GM23248 (cell line): ENCODE results near the gene PRKRIP1. TPM values are rescaled to one million over a fixed set of nuclear protein-coding genes. Genes with fewer than 3 reads are reported as not detected.
"Not testable (repeated sequence)": the region's sequence is repeated elsewhere in the genome, so short reads cannot be mapped to it uniquely, and the experiment has no call there.

Experiments
- DNase-seq: peaks from one replicate; pipeline ENCODE4 v3.0.0-alpha.2; 2015
- H2AFZ ChIP-seq: fragments of 200-600 bp; sonication (generic); 2 replicates; pipeline ENCODE4 v1.6.1; 2016; ENCODE audit warnings: antibody characterized with exemption
- H3F3A ChIP-seq: fragments of 200-600 bp; sonication (generic); 2 replicates; pipeline ENCODE4 v1.6.1; 2016; ENCODE audit warnings: mild to moderate bottlenecking, antibody characterized with exemption, mixed run types; ENCODE audit not compliant: insufficient read depth
- H3K27ac ChIP-seq: fragments of 200-600 bp; sonication (generic); 2 replicates; pipeline ENCODE4 v1.5.1; 2016; ENCODE audit warnings: mild to moderate bottlenecking
- H3K27me3 ChIP-seq: fragments of 200-600 bp; sonication (generic); replicated peaks from 2 replicates; pipeline ENCODE4 v1.6.1; 2016; ENCODE audit warnings: mild to moderate bottlenecking; ENCODE audit not compliant: insufficient read depth
- H3K36me3 ChIP-seq: fragments of 200-600 bp; sonication (generic); 2 replicates; pipeline ENCODE4 v1.6.1; 2016; ENCODE audit warnings: low read depth, mild to moderate bottlenecking
- H3K4me1 ChIP-seq: fragments of 200-600 bp; sonication (generic); 2 replicates; pipeline ENCODE4 v1.6.1; 2016; ENCODE audit warnings: mild to moderate bottlenecking; ENCODE audit not compliant: insufficient read depth
- H3K4me2 ChIP-seq: fragments of 200-600 bp; sonication (generic); one replicate; pipeline ENCODE4 v1.6.1; 2016; ENCODE audit warnings: mild to moderate bottlenecking; ENCODE audit not compliant: unreplicated experiment
- H3K4me3 ChIP-seq: fragments of 200-600 bp; sonication (generic); 2 replicates; pipeline ENCODE4 v1.5.1; 2016; ENCODE audit warnings: mild to moderate bottlenecking
- H3K79me2 ChIP-seq: fragments of 200-600 bp; sonication (generic); 2 replicates; pipeline ENCODE4 v1.6.1; 2016; ENCODE audit warnings: mild to moderate bottlenecking; ENCODE audit not compliant: insufficient read depth
- H3K9ac ChIP-seq: fragments of 200-600 bp; sonication (generic); 2 replicates; pipeline ENCODE4 v1.6.1; 2016; ENCODE audit warnings: mild to moderate bottlenecking
- H3K9me2 ChIP-seq: fragments of 200-600 bp; sonication (generic); 2 replicates; pipeline ENCODE4 v1.6.1; 2016; ENCODE audit warnings: mixed run types, mild to moderate bottlenecking, moderate library complexity; ENCODE audit not compliant: insufficient read depth
- H3K9me3 ChIP-seq: fragments of 200-600 bp; sonication (generic); one replicate; pipeline ENCODE4 v1.6.1; 2017; ENCODE audit warnings: low read depth
- H4K20me1 ChIP-seq: fragments of 200-600 bp; sonication (generic); 2 replicates; pipeline ENCODE4 v1.6.0; 2016; ENCODE audit not compliant: insufficient read depth
- EZH2 ChIP-seq: fragments of 200-600 bp; sonication (generic); IDR thresholded peaks from 2 replicates; pipeline ENCODE4 v1.6.1; 2018; ENCODE audit warnings: antibody characterized with exemption, mild to moderate bottlenecking; ENCODE audit not compliant: insufficient read depth, poor library complexity, severe bottlenecking
- EZH2phosphoT487 ChIP-seq: fragments of 200-600 bp; sonication (generic); IDR thresholded peaks from 2 replicates; pipeline ENCODE4 v1.6.1; 2018; ENCODE audit warnings: antibody characterized with exemption, moderate library complexity, mild to moderate bottlenecking, low read depth; ENCODE audit not compliant: insufficient read depth
- WGBS, 2 experiments: methylation state at CpG; one replicate each; pipeline ENCODE4 v1.1.6; 2015 to 2017; ENCODE audit warnings: low lambda C conversion rate in 2 of 2, low coverage in 1 of 2; ENCODE audit errors: missing lambda C conversion rate in 2 of 2; 5-methylcytosine and 5-hydroxymethylcytosine counted together
- in situ Hi-C: fragments of 300-500 bp; cut with MboI; formaldehyde crosslinking; loops from 2 replicates; pipeline ENCODE4 v1.15.0; 2020
- polyA plus RNA-seq: library from polyadenylated mRNA; unstranded; fragments of >200 nt; fragmentation: Nextera tagmentation; extraction: Ambion mirVana; gene quantifications from 2 replicates; pipeline ENCODE4 v1.2.1, GENCODE V29; 2016
- total RNA-seq: library from RNA; depleted of rRNA; stranded (reverse); fragments of >200 nt; shearing (Covaris generic); gene quantifications from 2 replicates; pipeline ENCODE4 v1.2.3, GENCODE V29; 2014

PRKRIP1 gene
- total and polyA plus RNA-seq, 2 experiments from 2014 or later = 17.3 to 19.1 TPM

DNA sequence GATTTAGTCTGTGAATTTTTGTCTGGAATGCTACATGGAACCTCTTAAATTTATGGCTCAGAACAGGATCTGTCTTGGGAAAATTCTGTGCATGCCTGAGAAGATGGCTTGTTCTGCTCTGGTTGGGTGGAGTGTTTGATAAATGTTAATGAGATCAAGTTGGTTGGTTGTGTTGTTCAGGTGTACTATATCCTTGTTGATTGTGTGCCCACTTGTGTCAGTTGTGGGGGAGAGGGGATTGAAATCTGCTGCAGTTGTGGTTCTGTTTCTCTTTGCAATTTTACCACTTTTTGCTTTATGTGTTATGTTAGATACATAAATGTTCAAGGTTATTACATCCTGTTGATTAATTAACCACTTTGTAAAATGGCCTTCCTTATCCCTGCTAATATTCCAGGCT, 26.1 kb upstream of the PRKRIP1 start:
- H3K4me3 ChIP-seq, H3K9me3 ChIP-seq, H3K27ac ChIP-seq, H3K27me3 ChIP-seq, H3F3A ChIP-seq, H3K4me1 ChIP-seq, H3K36me3 ChIP-seq, H3K4me2 ChIP-seq, H3K9me2 ChIP-seq, DNase-seq, H4K20me1 ChIP-seq, H3K9ac ChIP-seq, H2AFZ ChIP-seq, in situ Hi-C loops: not testable (repeated sequence)
- H3K79me2 ChIP-seq = peaks cover 82% of the 10 kb centered on the region

DNA sequence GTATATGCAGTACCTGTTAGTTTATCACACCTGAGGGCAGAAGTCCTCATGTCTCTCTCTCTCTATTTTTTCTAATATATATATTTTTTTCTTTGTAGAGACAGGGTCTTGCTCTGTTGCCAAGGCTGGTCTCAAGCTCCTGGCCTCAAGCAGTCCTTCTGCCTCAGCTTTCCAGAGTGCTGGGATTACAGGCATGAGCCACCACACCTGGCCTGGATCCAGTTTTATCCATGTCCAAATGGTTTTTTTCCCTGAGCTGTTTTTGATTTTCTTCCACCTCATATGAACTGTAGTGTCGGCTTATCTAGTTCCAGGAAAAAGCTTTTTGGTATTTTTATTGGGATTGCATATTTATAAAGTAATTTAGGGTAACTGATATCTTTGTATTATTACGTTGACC, 23.4 kb upstream of the PRKRIP1 start:
- in situ Hi-C loops, H3K4me3 ChIP-seq, H4K20me1 ChIP-seq, H3K9me2 ChIP-seq, H3K9ac ChIP-seq, H3K4me2 ChIP-seq, H3K27ac ChIP-seq, H3K4me1 ChIP-seq, H3K27me3 ChIP-seq, H3K9me3 ChIP-seq, H3F3A ChIP-seq, H2AFZ ChIP-seq: not testable (repeated sequence)
- peaks cover 21% of the 10 kb centered on the region for H3K36me3 ChIP-seq
- H3K79me2 ChIP-seq = peaks cover 76% of the 10 kb centered on the region
- peak; percentile 4 for DNase-seq
- 21 to 30% methylated on average over 2 of the region's 2 CpGs for WGBS, 2 experiments

DNA sequence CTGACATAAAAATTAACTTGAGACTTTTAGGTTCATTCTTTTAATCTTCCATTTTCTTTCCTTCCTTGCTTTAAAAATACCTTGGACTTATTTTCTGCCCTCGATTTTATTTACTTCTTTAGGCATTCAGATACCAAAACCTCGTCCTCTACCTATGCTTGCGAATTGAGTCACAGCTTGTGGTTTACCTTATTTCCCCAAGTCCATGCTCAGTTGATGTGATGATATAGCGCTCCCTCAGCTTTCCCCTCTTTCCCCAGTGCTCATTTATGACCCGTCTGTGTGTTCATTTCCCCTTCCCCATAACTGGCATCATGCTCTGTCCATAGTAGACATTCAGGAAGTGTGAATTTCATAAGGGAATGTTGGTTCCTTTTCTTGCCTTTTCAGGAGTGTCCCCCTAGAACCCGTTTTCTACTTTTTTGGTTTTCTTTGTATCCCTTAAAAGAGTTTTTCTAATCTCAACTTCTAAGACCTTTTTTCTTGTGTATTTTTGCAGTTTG, 19.1 kb upstream of the PRKRIP1 start:
- no peak overlapping the region for H2AFZ ChIP-seq
- in situ Hi-C loops = no loop called here

GRCh38 chr7:102380837-102381236, 15.3 kb upstream of the PRKRIP1 start:
- not testable (repeated sequence) for H3K4me2 ChIP-seq

More for the DNA sequence above, 19.1 kb upstream of the PRKRIP1 start:
- Histone ChIP-seq H3K4me1 (no peaks in the 10 kb centered on the region), H4K20me1 (0 out of 2 replicates have a peak, but pooled peaks cover 3% of the 10 kb centered on the region), H3F3A (no peaks in the 10 kb centered on the region), H3K36me3 (peaks cover 35% of the 10 kb centered on the region), H3K4me2 (no peak overlapping the region), H3K9me2 (no peaks in the 10 kb centered on the region), H3K9me3 (no peaks in the 10 kb centered on the region), H3K27ac (no peak overlapping the region), H3K4me3 (no peak overlapping the region), H3K9ac (no peak overlapping the region), H3K27me3 (no peaks in the 10 kb centered on the region), H3K79me2 (peaks cover 47% of the 10 kb centered on the region)
- WGBS, 2 experiments = 86 to 88% methylated on average over 6 of the region's 6 CpGs
- TF ChIP-seq EZH2phosphoT487 = no peak
- TF ChIP-seq EZH2 = no peak
- DNase-seq = no peak

DNA sequence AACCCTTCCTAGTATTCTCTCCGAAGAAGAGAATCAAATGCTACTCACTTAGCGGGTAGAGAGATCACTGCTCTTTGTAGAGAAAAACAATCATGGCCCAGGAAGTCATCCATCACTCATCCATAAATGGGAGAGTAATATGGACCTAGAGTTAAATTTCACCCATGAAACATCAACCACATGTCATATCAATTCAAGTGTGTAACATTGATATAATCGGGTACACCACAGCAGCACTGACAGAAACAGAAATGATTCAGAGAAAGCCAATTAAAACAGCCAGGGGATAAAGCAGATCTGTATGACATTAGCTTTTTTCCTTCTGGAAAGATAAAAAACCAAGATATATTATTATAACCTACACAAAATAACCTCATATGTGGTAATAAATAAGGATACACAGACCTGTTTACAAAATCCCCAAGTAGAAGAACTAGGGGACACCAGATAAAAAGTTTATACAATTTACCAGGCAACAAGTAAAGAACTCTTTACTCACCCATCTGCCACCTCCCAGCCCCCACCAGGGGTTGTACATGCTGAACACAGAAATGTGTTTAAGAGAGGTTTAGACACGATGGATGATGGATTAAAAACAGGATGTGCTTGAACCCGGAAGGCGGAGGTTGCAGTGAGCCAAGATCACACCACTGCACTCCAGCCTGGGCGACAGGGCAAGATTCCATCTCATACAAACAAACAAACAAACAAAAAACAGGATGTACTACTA, 14.3 kb upstream of the PRKRIP1 start:
- H3K4me1 ChIP-seq, in situ Hi-C loops, H3K79me2 ChIP-seq, H3K4me3 ChIP-seq, H3K27ac ChIP-seq, H3K4me2 ChIP-seq, H3K27me3 ChIP-seq, H4K20me1 ChIP-seq, H3K9me3 ChIP-seq, DNase-seq, H2AFZ ChIP-seq, H3K9me2 ChIP-seq, H3K9ac ChIP-seq: not testable (repeated sequence)
- WGBS, 2 experiments = 86 to 90% methylated on average over 6 to 7 of the region's 7 CpGs
- peaks cover 34% of the 10 kb centered on the region for H3K36me3 ChIP-seq
- H3F3A ChIP-seq = peaks cover 10% of the 10 kb centered on the region; the same call in 1 of the 2 replicates

More at GRCh38 chr7:102380837-102381236, 15.3 kb upstream of the PRKRIP1 start:
- H2AFZ ChIP-seq, H3K9ac ChIP-seq, H3K27me3 ChIP-seq, DNase-seq, H4K20me1 ChIP-seq, H3K4me3 ChIP-seq, H3K4me1 ChIP-seq, H3F3A ChIP-seq, H3K9me3 ChIP-seq, in situ Hi-C loops, H3K9me2 ChIP-seq, H3K27ac ChIP-seq: not testable (repeated sequence)
- 90 to 93% methylated on average over 8 of the region's 8 CpGs for WGBS, 2 experiments
- peaks cover 12% of the 10 kb centered on the region for H3K79me2 ChIP-seq
- peaks cover 38% of the 10 kb centered on the region for H3K36me3 ChIP-seq
